Mammary epithelial cell (primary cell): ENCODE data around the gene ATXN10.

Experiments used
- CTCF ChIP-seq, 2 donors: IDR thresholded peaks in 1 of 2; conservative IDR thresholded peaks in 1 of 2; 2 replicates each; pipeline ENCODE4 v1.5.1; 2011 to 2012; ENCODE audit warnings: inconsistent platforms in 2 of 2, low read length in 2 of 2, mild to moderate bottlenecking in 2 of 2, control low read depth in 1 of 2, low read depth in 1 of 2; ENCODE audit not compliant: insufficient read depth in 1 of 2; ENCODE audit errors: extremely low read depth in 1 of 2
- EZH2 ChIP-seq: IDR thresholded peaks from 2 replicates; pipeline ENCODE4 v1.6.1; 2012; ENCODE audit warnings: low read length, inconsistent platforms, borderline replicate concordance

GRCh38 chr22:45760682-45761081 lies 89.0 kb downstream of the ATXN10 start:
- TF ChIP-seq EZH2 (no peak), CTCF (conservative IDR thresholded peaks at IDR 0.05 in 1 of 2, IDR thresholded peaks at IDR 0.05 in 1 of 2; ENCODE audit: extremely low read depth in 1 of 2, insufficient read depth in 1 of 2, low read depth in 1 of 2, low read length in 2 of 2) (no peak)
